IMR-90 (cell line): ENCODE results near the gene CLPTM1. TPM values are rescaled to one million over a fixed set of nuclear protein-coding genes. Genes with fewer than 3 reads are reported as not detected.

Experiments used
- ATAC-seq: fragments of 200-7000 bp; cut with Tn5 transposase; 2 replicates; pipeline ENCODE4 v1.9.1; 2020; ENCODE audit warnings: low read depth, mild to moderate bottlenecking, moderate library complexity
- BruUV-seq: library from RNA; stranded (reverse); fragments of 400-500 nt; replicated peaks from 2 replicates; lab custom pipeline; 2021; lab: Mats Ljungman, UMichigan
- CTCF ChIA-PET: fragments of 300-600 bp; formaldehyde crosslinking; extraction: SDS; loops from one replicate; lab custom pipeline; 2021; ENCODE audit warnings: antibody characterized with exemption; lab: Yijun Ruan, JAX
- POLR2A ChIA-PET: fragments of 300-600 bp; sonication (Branson Sonifier 250); formaldehyde crosslinking; loops from one replicate; lab custom pipeline; 2022; ENCODE audit warnings: antibody characterized with exemption; ENCODE audit not compliant: unreplicated experiment; lab: Charles Lee
- DNase-seq: peaks from one replicate; pipeline ENCODE4 v3.0.0; 2013
- H2AFZ ChIP-seq: replicated peaks from 2 replicates; pipeline ENCODE3; 2013; ENCODE audit warnings: low read length, mild to moderate bottlenecking; ENCODE audit not compliant: poor library complexity
- H2AK5ac ChIP-seq: 2 replicates; pipeline ENCODE4 v1.6.1; 2013; ENCODE audit warnings: low read depth, low read length, inconsistent platforms
- H2AK9ac ChIP-seq: replicated peaks from 2 replicates; pipeline ENCODE3; 2013; ENCODE audit warnings: mild to moderate bottlenecking, low read depth, low read length, moderate library complexity; ENCODE audit not compliant: poor library complexity
- H2BK120ac ChIP-seq: 2 replicates; pipeline ENCODE4 v1.6.1; 2013; ENCODE audit warnings: low read depth, low read length, inconsistent platforms
- H2BK15ac ChIP-seq: 3 replicates; pipeline ENCODE4 v1.6.1; 2013; ENCODE audit warnings: low read depth, low read length, inconsistent platforms
- H2BK20ac ChIP-seq: 2 replicates; pipeline ENCODE4 v1.6.1; 2013; ENCODE audit warnings: low read depth, mild to moderate bottlenecking, inconsistent platforms, low read length, moderate library complexity
- H2BK5ac ChIP-seq: 2 replicates; pipeline ENCODE4 v1.6.1; 2013; ENCODE audit warnings: mild to moderate bottlenecking, low read depth, low read length, inconsistent platforms; ENCODE audit not compliant: poor library complexity, severe bottlenecking
- H3K14ac ChIP-seq: replicated peaks from 2 replicates; pipeline ENCODE4 v1.6.1; 2013; ENCODE audit warnings: low read depth, low read length, inconsistent platforms
- H3K18ac ChIP-seq: 2 replicates; pipeline ENCODE4 v1.6.1; 2013; ENCODE audit warnings: low read depth, low read length, control low read depth
- H3K23ac ChIP-seq: 2 replicates; pipeline ENCODE4 v1.6.1; 2013; ENCODE audit warnings: low read depth, low read length, inconsistent platforms
- H3K27ac ChIP-seq: 2 replicates; pipeline ENCODE4 v1.5.1; 2013; ENCODE audit warnings: mild to moderate bottlenecking, control low read depth, low read length; ENCODE audit not compliant: insufficient read depth
- H3K27me3 ChIP-seq: 2 replicates; pipeline ENCODE4 v1.6.1; 2013; ENCODE audit warnings: low read length; ENCODE audit not compliant: control insufficient read depth, insufficient read depth
- H3K36me3 ChIP-seq: 2 replicates; pipeline ENCODE4 v1.6.1; 2013; ENCODE audit warnings: low read length, mixed read lengths; ENCODE audit not compliant: control insufficient read depth, insufficient read depth
- H3K4ac ChIP-seq: 2 replicates; pipeline ENCODE4 v1.6.1; 2013; ENCODE audit warnings: low read depth, low read length, inconsistent platforms
- H3K4me1 ChIP-seq: 2 replicates; pipeline ENCODE4 v1.6.1; 2013; ENCODE audit warnings: low read length, mixed read lengths; ENCODE audit not compliant: control insufficient read depth, insufficient read depth
- H3K4me2 ChIP-seq: 2 replicates; pipeline ENCODE4 v1.6.1; 2013; ENCODE audit warnings: low read depth, mild to moderate bottlenecking, control low read depth, low read length, moderate library complexity
- H3K4me3 ChIP-seq: 2 replicates; pipeline ENCODE4 v1.5.1; 2013; ENCODE audit warnings: low read depth, mild to moderate bottlenecking, control low read depth, low read length, moderate library complexity; ENCODE audit not compliant: insufficient read depth
- H3K56ac ChIP-seq: 2 replicates; pipeline ENCODE4 v1.6.1; 2013; ENCODE audit warnings: low read length, inconsistent platforms; ENCODE audit not compliant: insufficient read depth; ENCODE audit errors: extremely low read depth
- H3K79me1 ChIP-seq, 2 experiments: 2 replicates each; pipeline ENCODE4 v1.6.1; 2013; ENCODE audit warnings: low read length in 2 of 2, inconsistent platforms in 1 of 2, low read depth in 1 of 2
- H3K9ac ChIP-seq: 2 replicates; pipeline ENCODE4 v1.6.1; 2013; ENCODE audit warnings: low read depth, low read length, control low read depth
- H3K9me1 ChIP-seq: 2 replicates; pipeline ENCODE4 v1.6.1; 2013; ENCODE audit warnings: low read length, inconsistent platforms; ENCODE audit not compliant: insufficient read depth
- H3K9me3 ChIP-seq: 2 replicates; pipeline ENCODE4 v1.6.1; 2013; ENCODE audit warnings: low read length; ENCODE audit not compliant: control insufficient read depth, insufficient read depth
- H4K20me1 ChIP-seq: 2 replicates; pipeline ENCODE4 v1.6.1; 2013; ENCODE audit warnings: low read length, inconsistent platforms; ENCODE audit not compliant: insufficient read depth
- H4K5ac ChIP-seq: 2 replicates; pipeline ENCODE4 v1.6.1; 2013; ENCODE audit warnings: mild to moderate bottlenecking, low read depth, low read length, control low read depth
- H4K8ac ChIP-seq, 2 experiments: 2 replicates each; pipeline ENCODE4 v1.6.1; 2013; ENCODE audit warnings: low read depth in 2 of 2, low read length in 2 of 2, control low read depth in 1 of 2, inconsistent platforms in 1 of 2
- H4K91ac ChIP-seq: 2 replicates; pipeline ENCODE4 v1.6.1; 2013; ENCODE audit warnings: low read depth, low read length, inconsistent platforms; ENCODE audit not compliant: insufficient read depth
- BHLHE40 ChIP-seq: fragments of 150-350 bp; IDR thresholded peaks from 2 replicates; pipeline ENCODE4 v1.6.1; 2016; ENCODE audit warnings: mild to moderate bottlenecking, low read depth, low read length
- CEBPB ChIP-seq: IDR thresholded peaks from 2 replicates; pipeline ENCODE4 v1.6.1; 2012; ENCODE audit warnings: low read depth, low read length, improper control_type of control experiment
- CHD1 ChIP-seq: IDR thresholded peaks from 2 replicates; pipeline ENCODE4 v1.6.1; 2012; ENCODE audit warnings: low read depth, low read length, improper control_type of control experiment
- CTCF ChIP-seq: conservative IDR thresholded peaks from 2 replicates; pipeline ENCODE4 v1.5.1; 2012; ENCODE audit warnings: mild to moderate bottlenecking, low read depth, low read length, improper control_type of control experiment
- ELK1 ChIP-seq: fragments of 150-350 bp; IDR thresholded peaks from 2 replicates; pipeline ENCODE4 v1.6.1; 2016; ENCODE audit warnings: low read depth, mild to moderate bottlenecking, low read length, moderate library complexity, borderline replicate concordance
- MAFK ChIP-seq: IDR thresholded peaks from 2 replicates; pipeline ENCODE4 v1.6.1; 2012; ENCODE audit warnings: low read depth, low read length, improper control_type of control experiment
- MAZ ChIP-seq: IDR thresholded peaks from 2 replicates; pipeline ENCODE4 v1.6.1; 2012; ENCODE audit warnings: low read depth, mild to moderate bottlenecking, low read length, improper control_type of control experiment, moderate library complexity, borderline replicate concordance
- MXI1 ChIP-seq: IDR thresholded peaks from 2 replicates; pipeline ENCODE4 v1.6.1; 2012; ENCODE audit warnings: low read depth, mild to moderate bottlenecking, low read length, moderate library complexity, borderline replicate concordance
- NFE2L2 ChIP-seq: fragments of 150-350 bp; IDR thresholded peaks from 2 replicates; pipeline ENCODE4 v1.6.1; 2016; ENCODE audit warnings: low read depth, mild to moderate bottlenecking, low read length
- POLR2A ChIP-seq: IDR thresholded peaks from 2 replicates; pipeline ENCODE4 v1.6.1; 2012; ENCODE audit warnings: mild to moderate bottlenecking, low read depth, low read length
- RAD21 ChIP-seq: IDR thresholded peaks from 2 replicates; pipeline ENCODE4 v1.6.1; 2012; ENCODE audit warnings: low read length, improper control_type of control experiment
- RCOR1 ChIP-seq: IDR thresholded peaks from 2 replicates; pipeline ENCODE4 v1.6.1; 2012; ENCODE audit warnings: mild to moderate bottlenecking, low read length, improper control_type of control experiment; ENCODE audit not compliant: insufficient replicate concordance
- RFX5 ChIP-seq: IDR thresholded peaks from 2 replicates; pipeline ENCODE4 v1.8.0; 2012; ENCODE audit warnings: low read depth, mild to moderate bottlenecking, low read length, moderate library complexity
- SMC3 ChIP-seq: fragments of 150-350 bp; IDR thresholded peaks from 2 replicates; pipeline ENCODE4 v1.6.1; 2016; ENCODE audit warnings: low read depth, mild to moderate bottlenecking, antibody characterized with exemption, low read length, moderate library complexity
- USF2 ChIP-seq: fragments of 150-350 bp; IDR thresholded peaks from 2 replicates; pipeline ENCODE4 v1.6.1; 2017; ENCODE audit warnings: mild to moderate bottlenecking, antibody characterized with exemption, low read length, low read depth
- WGBS, 2 experiments: methylation state at CpG; one replicate each; pipeline versions ENCODE4 v1.1.5 to v1.1.7; 2013; ENCODE audit warnings: missing lambda C conversion rate in 2 of 2; ENCODE audit not compliant: insufficient read length in 1 of 2; ENCODE audit errors: extremely low coverage in 2 of 2; 5-methylcytosine and 5-hydroxymethylcytosine counted together
- dilution Hi-C: fragments of 300-500 bp; cut with HindIII; formaldehyde crosslinking; loops from one replicate; pipeline ENCODE4 v1.14.3; 2018; ENCODE audit warnings: low sequenced_read_pairs; ENCODE audit not compliant: unreplicated experiment
- in situ Hi-C: fragments of 300-500 bp; cut with MboI; formaldehyde crosslinking; loops from 3 replicates; pipeline ENCODE4 v1.14.3; 2019; ENCODE audit warnings: low sequenced_read_pairs, inconsistent platforms, mixed read lengths
- intact Hi-C: fragments of 100-400 bp; cut with micrococcal nuclease; formaldehyde crosslinking; loops from 2 replicates; pipeline ENCODE4 v1.10.0; 2022
- polyA plus RNA-seq, 3 experiments: library from polyadenylated mRNA; depleted of rRNA; stranded (reverse); fragments of >200 nt; gene quantifications; 2 replicates each; pipeline ENCODE4 v1.2.3, GENCODE V29; 2012; ENCODE audit warnings: low replicate concordance in 1 of 3
- total RNA-seq: library from RNA; depleted of rRNA; stranded (reverse); fragments of >200 nt; gene quantifications from 2 replicates; pipeline ENCODE4 v1.2.3, GENCODE V29; 2012

The CLPTM1 gene
- total and polyA plus RNA-seq, 2 of the 4 experiments (the other 2 are of a cell fraction), result 23.8 to 88.8 TPM

GRCh38 chr19:44986389-44986788 is 31.2 kb downstream of the CLPTM1 start:
- H3K27me3 ChIP-seq, result no peaks in the 10 kb centered on the region
- peaks cover 14% of the 10 kb centered on the region for H4K20me1 ChIP-seq
- no peak overlapping the region for H3K4me2 ChIP-seq
- H3K36me3 ChIP-seq, result peaks cover 67% of the 10 kb centered on the region
- DNase-seq (no peak), ATAC-seq (no peak)
- no peak overlapping the region for H3K18ac ChIP-seq
- H3K14ac ChIP-seq, result no peak overlapping the region
- peaks cover 0 to 8% of the 10 kb centered on the region in 2 experiments; a peak in 1 of 4 replicates for H3K79me1 ChIP-seq
- H2AFZ ChIP-seq, result no peak overlapping the region
- H3K27ac ChIP-seq, result no peak overlapping the region
- WGBS, 2 experiments, result 100% methylated on average over 6 of the region's 7 CpGs; no CpG with 5 or more reads in 1 of the 2 experiments
- no peak overlapping the region for H4K8ac ChIP-seq
- ChIA-PET CTCF (no interaction called here), POLR2A (no interaction called here)
- H2BK5ac ChIP-seq, result no peak overlapping the region
- H2BK20ac ChIP-seq, result no peak overlapping the region
- TF ChIP-seq RFX5, result no peak
- no peak for TF ChIP-seq SMC3
- TF ChIP-seq CTCF, result no peak
- TF ChIP-seq RAD21, result no peak
- TF ChIP-seq ELK1, result no peak
- TF ChIP-seq POLR2A, result no peak
- no peak for TF ChIP-seq RCOR1
- TF ChIP-seq MXI1, result no peak
- no peak for TF ChIP-seq MAFK
- no peak for TF ChIP-seq CEBPB
- no peak for TF ChIP-seq USF2
- TF ChIP-seq CHD1, result no peak
- no peak for TF ChIP-seq MAZ
- no peak for TF ChIP-seq NFE2L2
- TF ChIP-seq BHLHE40, result no peak
- dilution Hi-C loops, result no loop called here
- H2BK120ac ChIP-seq, result no peak overlapping the region
- H3K23ac ChIP-seq, result no peak overlapping the region
- intact Hi-C loops, result no loop called here
- in situ Hi-C loops, result no loop called here
- no peak overlapping the region for H4K5ac ChIP-seq
- H3K56ac ChIP-seq, result no peak overlapping the region
- H4K91ac ChIP-seq, result no peak overlapping the region
- no peak overlapping the region for H2BK15ac ChIP-seq
- no peak overlapping the region for H2AK5ac ChIP-seq
- H3K9me3 ChIP-seq, result no peaks in the 10 kb centered on the region
- H3K4ac ChIP-seq, result no peak overlapping the region
- no peak overlapping the region for H3K4me3 ChIP-seq
- H3K9ac ChIP-seq, result no peak overlapping the region
- BruUV-seq, result no TSS peak
- no peaks in the 10 kb centered on the region for H3K9me1 ChIP-seq
- no peaks in the 10 kb centered on the region for H3K4me1 ChIP-seq
- no peak overlapping the region for H2AK9ac ChIP-seq
